Measurements from ENCODE around the gene RAD23B.

RAD23B gene

DNA sequence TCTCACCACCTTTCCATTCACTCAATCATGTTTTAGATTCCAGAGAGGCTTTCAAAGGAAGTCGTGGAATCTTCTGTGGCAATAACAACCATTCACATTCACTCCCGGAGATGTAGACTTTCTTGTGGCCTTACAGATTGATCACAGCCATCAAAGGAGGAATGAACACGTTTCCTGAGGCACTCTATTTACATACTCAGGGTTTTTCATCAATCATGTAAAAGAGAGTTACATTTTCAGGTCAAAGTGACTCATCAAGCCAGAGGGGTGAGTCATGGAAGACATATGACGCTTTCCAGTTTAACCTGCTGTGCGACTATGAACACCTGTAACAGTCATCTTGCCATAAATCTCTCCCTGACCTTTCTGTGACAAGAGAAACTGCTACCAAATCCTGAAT is 39.3 kb upstream of the RAD23B start:
- DNase-seq (ENCODE audit: extremely low read depth, low read depth): no peak

DNA sequence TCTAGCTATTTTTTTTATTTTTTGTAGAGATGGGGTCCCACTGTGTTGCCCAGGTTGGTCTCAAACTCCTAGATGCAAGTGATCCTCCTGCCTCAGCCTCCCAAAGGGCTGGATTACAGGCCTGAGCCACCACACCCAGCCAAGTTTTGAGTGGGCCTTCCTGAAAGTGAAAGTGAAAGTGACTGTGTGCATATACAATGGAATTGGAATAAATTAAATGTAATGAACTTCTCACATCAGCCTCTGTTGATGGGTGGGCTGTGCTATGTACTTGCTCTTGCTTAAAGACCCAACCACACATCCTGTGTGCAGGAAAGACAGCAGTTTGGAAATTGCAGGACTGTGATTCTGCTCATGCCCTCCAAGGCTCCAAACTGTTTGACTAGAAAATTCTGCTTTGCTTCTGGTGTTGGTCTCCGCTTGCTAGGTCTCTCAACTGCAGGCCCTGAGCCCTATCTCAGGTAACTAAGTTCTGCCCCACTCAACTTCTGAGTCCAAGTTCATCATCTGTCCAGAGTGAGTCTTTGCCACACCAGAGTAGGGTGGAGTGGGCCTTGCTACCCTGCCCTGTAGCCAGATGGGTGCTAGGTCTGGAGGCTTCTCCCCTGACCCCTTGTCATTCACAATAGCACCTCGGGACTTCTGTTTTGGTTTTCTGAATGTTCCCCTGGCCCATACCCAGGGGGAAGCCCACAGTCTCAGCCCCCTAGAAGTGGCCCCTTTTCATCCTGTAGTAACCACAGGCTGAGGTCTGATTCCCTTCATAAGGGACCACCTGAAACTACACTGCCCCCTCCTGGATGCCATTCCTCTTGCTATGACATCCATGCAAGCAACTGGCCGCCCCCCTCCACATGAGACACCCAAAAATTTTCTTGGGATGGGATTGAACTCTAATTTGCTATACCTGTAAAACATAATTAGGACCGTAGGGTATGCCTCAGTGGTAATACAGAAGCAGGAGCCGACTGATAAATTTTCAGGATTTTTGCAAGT is 36.5 kb upstream of the RAD23B start:
- TF ChIP-seq, protein P1, sequence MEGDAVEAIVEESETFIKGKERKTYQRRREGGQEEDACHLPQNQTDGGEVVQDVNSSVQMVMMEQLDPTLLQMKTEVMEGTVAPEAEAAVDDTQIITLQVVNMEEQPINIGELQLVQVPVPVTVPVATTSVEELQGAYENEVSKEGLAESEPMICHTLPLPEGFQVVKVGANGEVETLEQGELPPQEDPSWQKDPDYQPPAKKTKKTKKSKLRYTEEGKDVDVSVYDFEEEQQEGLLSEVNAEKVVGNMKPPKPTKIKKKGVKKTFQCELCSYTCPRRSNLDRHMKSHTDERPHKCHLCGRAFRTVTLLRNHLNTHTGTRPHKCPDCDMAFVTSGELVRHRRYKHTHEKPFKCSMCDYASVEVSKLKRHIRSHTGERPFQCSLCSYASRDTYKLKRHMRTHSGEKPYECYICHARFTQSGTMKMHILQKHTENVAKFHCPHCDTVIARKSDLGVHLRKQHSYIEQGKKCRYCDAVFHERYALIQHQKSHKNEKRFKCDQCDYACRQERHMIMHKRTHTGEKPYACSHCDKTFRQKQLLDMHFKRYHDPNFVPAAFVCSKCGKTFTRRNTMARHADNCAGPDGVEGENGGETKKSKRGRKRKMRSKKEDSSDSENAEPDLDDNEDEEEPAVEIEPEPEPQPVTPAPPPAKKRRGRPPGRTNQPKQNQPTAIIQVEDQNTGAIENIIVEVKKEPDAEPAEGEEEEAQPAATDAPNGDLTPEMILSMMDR (IDR thresholded peaks at IDR 0.05; ENCODE audit: low read depth, low read length): no peak; the same call in 1 of the 2 replicates
- no peak for DNase-seq (ENCODE audit: extremely low read depth, low read depth)

More for the DNA sequence above, 39.3 kb upstream of the RAD23B start:
- TF ChIP-seq, protein P1 (IDR thresholded peaks at IDR 0.05; ENCODE audit: low read depth, low read length): no peak

DNA sequence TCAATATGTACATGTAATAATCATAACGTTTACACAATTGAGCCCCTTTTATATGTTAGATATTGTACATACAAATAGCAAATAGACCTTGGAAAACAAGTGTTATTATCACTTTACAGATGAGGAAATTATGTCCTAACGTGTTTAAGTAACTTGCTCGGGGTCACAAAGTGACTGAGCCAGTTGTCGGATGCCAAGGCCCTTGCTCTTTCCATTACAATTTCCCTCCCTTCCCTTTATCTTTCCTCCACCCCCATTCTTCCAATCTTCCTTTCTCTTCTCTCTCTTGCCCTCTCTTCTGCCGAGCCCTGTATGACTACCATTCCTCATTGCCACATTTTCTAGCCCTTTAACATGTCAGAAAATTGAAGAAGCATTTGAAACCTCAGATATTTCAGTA is 34.4 kb upstream of the RAD23B start:
- TF ChIP-seq, protein P1 (IDR thresholded peaks at IDR 0.05; ENCODE audit: low read depth, low read length): no peak
- no peak for DNase-seq (ENCODE audit: extremely low read depth, low read depth)

DNA sequence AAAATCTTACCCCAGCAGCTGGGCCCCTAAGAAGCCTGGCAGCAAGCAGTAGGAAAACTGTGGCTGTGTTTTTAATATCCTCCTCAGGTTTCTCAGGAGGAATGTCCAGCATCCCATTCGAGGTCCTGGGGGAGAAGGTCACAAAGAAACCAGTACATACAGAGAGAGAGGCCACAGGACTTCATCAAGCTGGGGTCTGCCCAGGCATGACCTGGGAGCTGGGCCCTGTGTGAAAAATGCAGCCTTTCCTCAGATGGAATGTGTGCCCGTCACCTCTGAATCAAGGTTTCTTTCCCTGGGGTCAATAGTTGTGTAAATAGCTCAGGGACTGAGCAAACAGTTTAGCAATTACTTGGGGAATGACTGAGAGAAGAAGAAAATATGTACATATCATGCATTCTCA is 33.9 kb upstream of the RAD23B start:
- TF ChIP-seq, protein P1 (IDR thresholded peaks at IDR 0.05; ENCODE audit: low read depth, low read length): no peak
- no peak for DNase-seq (ENCODE audit: extremely low read depth, low read depth)

DNA sequence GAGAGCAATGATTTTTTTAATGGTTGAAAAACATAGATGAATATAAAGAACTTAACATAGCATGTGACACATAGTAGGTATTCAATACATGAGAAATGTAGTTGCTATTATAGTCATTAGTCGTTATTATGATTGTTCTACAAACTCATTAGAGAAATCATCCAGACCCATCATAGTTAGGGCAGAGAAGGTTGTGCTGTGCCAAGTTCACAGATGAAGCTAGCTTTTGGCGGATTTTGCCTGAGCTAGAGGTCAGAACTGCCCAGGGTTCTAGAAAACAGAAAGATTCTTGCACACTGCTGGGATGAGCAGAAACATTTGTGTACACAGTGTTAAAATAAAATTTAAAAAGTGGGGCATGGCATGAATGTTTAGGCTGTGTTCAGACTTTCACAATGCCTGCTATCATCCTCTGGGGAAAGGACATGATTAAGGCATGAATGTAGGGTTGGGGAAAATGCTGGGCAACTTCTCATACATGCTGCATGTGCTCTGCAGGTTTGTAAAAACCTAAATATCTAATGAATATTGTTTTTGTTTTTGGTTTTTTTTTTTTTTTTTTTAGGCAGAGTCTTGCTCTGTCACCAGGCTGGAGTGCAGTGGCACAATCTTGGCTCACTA is 33.3 kb upstream of the RAD23B start:
- TF ChIP-seq, protein P1 (IDR thresholded peaks at IDR 0.05; ENCODE audit: low read depth, low read length): no peak
- DNase-seq (ENCODE audit: extremely low read depth, low read depth): no peak

DNA sequence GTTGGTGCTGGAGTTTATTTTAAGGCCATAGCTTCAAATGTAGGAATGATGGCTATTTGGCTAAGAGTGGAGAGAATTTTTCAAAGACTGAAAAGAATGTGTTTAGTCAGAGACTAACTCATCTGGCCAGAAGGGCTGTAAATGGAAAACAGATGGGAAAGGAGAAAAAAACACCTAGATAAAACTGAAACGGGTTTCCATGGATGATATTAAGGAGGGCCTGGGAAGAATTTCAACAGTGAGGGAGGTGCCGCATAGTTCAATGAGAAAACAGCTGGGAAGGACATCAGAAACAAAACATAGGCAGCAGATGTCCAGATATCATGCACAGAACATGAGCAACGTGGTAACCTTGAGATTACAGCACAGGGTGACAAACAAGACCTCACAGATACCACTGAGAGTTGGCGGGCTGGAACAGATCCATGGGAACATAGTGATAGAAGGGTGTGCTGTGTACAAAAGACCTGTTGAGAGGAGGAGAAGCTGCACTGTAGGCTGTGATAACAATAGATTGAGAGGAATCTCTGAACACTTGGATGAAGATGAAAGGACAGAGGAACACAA is 31.2 kb upstream of the RAD23B start:
- DNase-seq (ENCODE audit: extremely low read depth, low read depth): peak; percentile 82

More for the DNA sequence above, 31.2 kb upstream of the RAD23B start:
- TF ChIP-seq, protein P1 (IDR thresholded peaks at IDR 0.05; ENCODE audit: low read depth, low read length): no peak

All from AG09319 (cell line).